ENCODE results near the gene TMCO4.

DNA sequence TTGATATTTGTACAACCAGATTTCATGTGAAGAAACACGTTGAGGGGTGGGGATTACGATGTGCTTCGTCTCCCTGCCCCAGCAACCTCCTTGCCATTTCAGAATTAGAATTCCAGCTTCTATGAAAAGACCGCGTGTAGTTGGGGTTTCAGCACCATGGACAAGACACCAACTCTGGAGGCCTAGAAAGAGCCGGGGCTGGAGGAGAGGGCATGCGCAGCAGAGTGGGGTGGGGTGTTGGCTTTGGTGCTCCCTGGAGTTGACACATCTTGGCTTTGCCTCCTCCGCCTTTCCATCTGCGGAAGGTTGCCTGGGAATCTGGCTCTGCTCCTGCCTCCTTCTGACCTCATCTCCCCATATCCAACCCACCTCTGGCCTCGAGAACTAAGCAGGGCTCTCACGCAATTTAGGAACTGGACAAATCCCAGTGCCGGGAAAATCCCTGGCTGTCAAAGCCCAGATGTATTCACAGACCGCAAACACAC lies 123.2 kb downstream of the TMCO4 start:
- TF ChIP-seq, protein P1, sequence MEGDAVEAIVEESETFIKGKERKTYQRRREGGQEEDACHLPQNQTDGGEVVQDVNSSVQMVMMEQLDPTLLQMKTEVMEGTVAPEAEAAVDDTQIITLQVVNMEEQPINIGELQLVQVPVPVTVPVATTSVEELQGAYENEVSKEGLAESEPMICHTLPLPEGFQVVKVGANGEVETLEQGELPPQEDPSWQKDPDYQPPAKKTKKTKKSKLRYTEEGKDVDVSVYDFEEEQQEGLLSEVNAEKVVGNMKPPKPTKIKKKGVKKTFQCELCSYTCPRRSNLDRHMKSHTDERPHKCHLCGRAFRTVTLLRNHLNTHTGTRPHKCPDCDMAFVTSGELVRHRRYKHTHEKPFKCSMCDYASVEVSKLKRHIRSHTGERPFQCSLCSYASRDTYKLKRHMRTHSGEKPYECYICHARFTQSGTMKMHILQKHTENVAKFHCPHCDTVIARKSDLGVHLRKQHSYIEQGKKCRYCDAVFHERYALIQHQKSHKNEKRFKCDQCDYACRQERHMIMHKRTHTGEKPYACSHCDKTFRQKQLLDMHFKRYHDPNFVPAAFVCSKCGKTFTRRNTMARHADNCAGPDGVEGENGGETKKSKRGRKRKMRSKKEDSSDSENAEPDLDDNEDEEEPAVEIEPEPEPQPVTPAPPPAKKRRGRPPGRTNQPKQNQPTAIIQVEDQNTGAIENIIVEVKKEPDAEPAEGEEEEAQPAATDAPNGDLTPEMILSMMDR (tag by site-specific recombination; IDR thresholded peaks at IDR 0.05), result no peak
- TF ChIP-seq YY1 (tag by site-specific recombination; IDR thresholded peaks at IDR 0.05), result no peak
- TF ChIP-seq ZNF37A (tag by site-specific recombination; IDR thresholded peaks at IDR 0.05), result no peak
- TF ChIP-seq, protein P2, sequence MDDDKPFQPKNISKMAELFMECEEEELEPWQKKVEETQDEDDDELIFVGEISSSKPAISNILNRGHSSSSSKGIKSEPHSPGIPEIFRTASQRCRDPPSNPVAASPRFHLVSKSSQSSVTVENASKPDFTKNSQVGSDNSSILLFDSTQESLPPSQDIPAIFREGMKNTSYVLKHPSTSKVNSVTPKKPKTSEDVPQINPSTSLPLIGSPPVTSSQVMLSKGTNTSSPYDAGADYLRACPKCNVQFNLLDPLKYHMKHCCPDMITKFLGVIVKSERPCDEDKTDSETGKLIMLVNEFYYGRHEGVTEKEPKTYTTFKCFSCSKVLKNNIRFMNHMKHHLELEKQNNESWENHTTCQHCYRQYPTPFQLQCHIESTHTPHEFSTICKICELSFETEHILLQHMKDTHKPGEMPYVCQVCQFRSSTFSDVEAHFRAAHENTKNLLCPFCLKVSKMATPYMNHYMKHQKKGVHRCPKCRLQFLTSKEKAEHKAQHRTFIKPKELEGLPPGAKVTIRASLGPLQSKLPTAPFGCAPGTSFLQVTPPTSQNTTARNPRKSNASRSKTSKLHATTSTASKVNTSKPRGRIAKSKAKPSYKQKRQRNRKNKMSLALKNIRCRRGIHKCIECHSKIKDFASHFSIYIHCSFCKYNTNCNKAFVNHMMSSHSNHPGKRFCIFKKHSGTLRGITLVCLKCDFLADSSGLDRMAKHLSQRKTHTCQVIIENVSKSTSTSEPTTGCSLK (tag by site-specific recombination; IDR thresholded peaks at IDR 0.05), result no peak
- TF ChIP-seq ZNF76 (tag by site-specific recombination; IDR thresholded peaks at IDR 0.05; ENCODE audit: borderline replicate concordance, low read depth), result no peak
- no peak for TF ChIP-seq TCF7L2 (IDR thresholded peaks at IDR 0.05; ENCODE audit: borderline replicate concordance, low read depth, low read length)
- no peak for TF ChIP-seq ZNF223 (tag by site-specific recombination; IDR thresholded peaks at IDR 0.05)
- no peak for TF ChIP-seq ZNF274 (IDR thresholded peaks at IDR 0.05; ENCODE audit: low read length)
- no peak for TF ChIP-seq ZNF274 (tag by site-specific recombination; IDR thresholded peaks at IDR 0.05; ENCODE audit: borderline replicate concordance)
- TF ChIP-seq, protein P3, sequence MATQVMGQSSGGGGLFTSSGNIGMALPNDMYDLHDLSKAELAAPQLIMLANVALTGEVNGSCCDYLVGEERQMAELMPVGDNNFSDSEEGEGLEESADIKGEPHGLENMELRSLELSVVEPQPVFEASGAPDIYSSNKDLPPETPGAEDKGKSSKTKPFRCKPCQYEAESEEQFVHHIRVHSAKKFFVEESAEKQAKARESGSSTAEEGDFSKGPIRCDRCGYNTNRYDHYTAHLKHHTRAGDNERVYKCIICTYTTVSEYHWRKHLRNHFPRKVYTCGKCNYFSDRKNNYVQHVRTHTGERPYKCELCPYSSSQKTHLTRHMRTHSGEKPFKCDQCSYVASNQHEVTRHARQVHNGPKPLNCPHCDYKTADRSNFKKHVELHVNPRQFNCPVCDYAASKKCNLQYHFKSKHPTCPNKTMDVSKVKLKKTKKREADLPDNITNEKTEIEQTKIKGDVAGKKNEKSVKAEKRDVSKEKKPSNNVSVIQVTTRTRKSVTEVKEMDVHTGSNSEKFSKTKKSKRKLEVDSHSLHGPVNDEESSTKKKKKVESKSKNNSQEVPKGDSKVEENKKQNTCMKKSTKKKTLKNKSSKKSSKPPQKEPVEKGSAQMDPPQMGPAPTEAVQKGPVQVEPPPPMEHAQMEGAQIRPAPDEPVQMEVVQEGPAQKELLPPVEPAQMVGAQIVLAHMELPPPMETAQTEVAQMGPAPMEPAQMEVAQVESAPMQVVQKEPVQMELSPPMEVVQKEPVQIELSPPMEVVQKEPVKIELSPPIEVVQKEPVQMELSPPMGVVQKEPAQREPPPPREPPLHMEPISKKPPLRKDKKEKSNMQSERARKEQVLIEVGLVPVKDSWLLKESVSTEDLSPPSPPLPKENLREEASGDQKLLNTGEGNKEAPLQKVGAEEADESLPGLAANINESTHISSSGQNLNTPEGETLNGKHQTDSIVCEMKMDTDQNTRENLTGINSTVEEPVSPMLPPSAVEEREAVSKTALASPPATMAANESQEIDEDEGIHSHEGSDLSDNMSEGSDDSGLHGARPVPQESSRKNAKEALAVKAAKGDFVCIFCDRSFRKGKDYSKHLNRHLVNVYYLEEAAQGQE (tag by site-specific recombination; IDR thresholded peaks at IDR 0.05), result peak; percentile 93
- no peak for TF ChIP-seq ZNF629 (tag by site-specific recombination; IDR thresholded peaks at IDR 0.05)
- TF ChIP-seq, protein P4, sequence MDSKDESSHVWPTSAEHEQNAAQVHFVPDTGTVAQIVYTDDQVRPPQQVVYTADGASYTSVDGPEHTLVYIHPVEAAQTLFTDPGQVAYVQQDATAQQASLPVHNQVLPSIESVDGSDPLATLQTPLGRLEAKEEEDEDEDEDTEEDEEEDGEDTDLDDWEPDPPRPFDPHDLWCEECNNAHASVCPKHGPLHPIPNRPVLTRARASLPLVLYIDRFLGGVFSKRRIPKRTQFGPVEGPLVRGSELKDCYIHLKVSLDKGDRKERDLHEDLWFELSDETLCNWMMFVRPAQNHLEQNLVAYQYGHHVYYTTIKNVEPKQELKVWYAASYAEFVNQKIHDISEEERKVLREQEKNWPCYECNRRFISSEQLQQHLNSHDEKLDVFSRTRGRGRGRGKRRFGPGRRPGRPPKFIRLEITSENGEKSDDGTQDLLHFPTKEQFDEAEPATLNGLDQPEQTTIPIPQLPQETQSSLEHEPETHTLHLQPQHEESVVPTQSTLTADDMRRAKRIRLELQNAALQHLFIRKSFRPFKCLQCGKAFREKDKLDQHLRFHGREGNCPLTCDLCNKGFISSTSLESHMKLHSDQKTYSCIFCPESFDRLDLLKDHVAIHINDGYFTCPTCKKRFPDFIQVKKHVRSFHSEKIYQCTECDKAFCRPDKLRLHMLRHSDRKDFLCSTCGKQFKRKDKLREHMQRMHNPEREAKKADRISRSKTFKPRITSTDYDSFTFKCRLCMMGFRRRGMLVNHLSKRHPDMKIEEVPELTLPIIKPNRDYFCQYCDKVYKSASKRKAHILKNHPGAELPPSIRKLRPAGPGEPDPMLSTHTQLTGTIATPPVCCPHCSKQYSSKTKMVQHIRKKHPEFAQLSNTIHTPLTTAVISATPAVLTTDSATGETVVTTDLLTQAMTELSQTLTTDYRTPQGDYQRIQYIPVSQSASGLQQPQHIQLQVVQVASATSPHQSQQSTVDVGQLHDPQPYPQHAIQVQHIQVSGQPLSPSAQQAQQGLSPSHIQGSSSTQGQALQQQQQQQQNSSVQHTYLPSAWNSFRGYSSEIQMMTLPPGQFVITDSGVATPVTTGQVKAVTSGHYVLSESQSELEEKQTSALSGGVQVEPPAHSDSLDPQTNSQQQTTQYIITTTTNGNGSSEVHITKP (tag by site-specific recombination; IDR thresholded peaks at IDR 0.05), result no peak
